GM19328 (cell line): ENCODE data around the gene CYSRT1.

ENCODE experiments used
- ATAC-seq: cut with Tn5 transposase; IDR thresholded peaks from one replicate; pipeline ENCODE4 v1.9.1; 2021; ENCODE audit warnings: mild to moderate bottlenecking, moderate library complexity; ENCODE audit not compliant: unreplicated experiment

The CYSRT1 gene

DNA sequence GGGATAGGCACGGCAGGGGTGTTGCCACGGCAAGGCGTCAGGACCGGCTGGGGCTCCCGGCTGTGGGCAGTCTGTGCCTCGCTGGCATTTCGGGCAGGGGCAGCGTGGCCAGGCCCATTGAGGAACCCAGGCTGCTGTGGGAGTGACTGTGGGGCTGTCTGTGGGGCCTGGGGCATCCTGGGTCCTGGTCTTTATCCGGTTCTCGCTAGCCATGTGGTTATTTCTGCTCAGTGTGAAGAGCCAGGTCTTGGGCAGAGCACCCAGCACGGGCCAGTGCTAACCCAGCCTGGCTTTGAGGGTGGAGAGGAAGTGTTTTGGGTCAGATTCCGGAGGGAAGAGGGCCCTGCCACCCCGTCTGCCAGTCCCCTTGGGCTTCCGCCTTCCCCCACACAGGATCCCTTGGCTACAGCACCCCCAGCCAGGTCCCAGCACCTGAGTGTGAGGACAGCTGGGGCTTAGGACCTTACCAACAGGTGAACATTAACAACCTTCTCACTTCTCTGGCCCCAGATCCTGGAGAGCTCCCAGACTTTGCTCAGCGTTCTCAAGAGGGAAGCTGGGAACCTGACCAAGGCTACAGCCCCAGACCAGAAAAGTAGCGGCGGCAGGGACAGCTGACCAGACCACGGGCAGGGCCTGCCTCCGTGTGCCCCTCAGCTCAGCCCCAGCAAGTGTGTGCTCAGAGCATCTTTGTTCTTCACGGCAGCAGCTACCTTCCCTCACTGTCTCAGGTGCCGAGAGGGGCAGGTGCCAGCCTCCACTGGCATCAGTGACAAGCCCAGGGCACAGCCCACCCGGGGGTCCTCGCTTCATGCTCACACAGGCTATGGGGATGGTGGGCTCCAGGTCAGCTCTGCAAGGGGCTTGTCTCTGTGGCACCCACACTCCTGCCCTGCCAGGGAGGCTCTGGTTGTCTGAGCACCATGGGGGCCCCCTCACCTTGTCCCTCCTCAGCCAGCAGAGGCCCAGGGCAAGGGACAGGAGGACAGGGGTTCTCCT, 35.4 kb upstream of the CYSRT1 start:
- ATAC-seq: no peak

DNA sequence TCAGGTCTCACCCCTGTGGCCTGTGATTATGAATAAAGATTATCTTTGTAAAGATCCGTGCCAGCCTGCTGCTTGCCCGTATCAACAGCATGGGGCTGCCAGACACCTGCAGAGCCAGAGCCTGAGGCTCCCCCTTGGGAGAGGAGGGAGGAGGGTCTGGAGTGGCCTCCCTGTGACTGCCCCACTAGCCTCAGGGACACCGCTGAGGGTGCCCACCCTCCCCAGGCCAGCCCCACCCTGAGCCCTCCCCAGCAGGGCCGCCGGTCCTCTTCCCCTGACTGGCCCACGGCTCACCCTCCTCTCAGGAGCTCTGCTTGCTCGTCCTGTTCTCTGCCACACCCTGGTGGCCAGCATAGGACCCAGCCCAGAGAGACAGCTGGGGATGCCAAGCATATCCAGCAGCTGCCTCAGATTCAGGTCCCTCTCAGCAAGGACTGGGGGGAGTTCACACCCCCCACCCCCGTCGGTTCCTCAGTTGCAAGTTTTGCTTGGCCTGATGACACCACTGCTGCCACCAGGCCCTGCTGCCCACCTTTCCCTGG, 34.6 kb upstream of the CYSRT1 start:
- ATAC-seq: no peak

DNA sequence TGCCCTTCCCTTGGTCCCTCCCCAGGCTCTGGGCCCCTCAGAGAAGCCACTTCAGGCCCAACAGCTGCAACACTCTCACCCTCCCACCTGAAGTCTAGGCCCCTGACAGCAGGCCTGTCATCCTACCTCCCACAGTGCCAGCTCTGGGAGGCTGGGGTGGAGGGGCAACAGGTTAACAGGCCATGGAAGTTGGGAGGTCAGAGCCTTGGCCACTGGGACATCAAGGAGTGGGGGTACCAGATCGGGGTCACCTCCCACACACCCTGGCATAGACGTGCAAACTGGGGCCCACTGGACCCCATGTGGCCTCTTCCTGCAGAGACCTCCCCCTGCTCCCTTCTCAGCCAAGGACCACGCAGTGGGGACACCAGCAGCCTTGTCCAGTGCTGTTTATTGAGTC, 33.7 kb upstream of the CYSRT1 start:
- no peak for ATAC-seq

DNA sequence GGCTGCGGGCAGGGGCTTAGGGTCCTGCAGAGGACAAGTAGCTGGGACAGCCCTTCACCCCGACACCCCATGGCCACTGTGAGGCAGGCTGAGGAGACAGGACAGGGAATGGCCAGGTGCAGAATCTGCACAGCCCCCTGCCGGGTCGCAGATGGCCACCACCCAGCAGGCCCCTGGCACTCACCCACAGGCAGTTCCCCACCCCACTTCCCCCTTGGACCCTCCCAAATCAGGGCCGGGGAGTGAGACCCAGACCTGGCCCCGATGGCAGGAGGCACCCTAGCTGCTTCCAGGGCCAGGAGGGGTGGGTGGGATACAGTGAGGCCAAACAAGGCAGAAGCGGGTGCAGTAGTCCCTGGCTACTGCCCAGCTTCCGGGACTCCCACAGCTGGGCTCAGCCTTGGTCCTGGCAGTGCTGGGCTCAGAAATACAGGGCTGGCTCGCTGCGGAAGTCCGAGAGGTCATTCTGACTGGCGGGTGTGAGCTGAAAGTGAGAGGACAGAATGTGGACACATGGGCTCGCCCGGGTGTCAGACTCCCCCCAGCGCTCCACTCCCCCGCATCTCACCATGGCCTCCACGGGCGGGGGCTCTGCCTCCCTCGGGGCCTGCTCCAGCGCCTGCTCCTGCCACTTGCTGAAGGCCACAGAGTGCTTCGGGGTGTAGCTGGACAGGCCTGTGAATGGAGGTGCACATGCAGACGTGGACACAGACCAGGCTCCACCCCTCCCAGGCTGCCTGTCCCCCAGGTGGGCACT, 33.1 kb upstream of the CYSRT1 start:
- ATAC-seq: no peak

DNA sequence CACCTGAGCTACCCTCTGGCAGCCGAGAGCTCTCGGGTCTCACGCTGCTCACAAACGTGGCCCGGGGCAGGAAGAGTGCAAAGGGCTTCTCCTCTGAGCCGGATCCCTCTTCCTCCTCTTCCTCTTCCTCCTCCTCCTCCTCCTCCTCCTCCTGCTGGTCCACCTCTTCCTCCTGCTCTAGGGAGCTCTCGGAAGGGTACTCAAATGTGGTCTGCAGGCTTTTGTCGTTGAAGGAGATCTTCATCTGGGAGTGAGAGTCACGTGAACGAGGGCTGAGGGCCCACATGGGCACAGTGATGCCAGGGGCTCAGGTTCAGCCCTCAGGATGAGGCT, 32.6 kb upstream of the CYSRT1 start:
- no peak for ATAC-seq

DNA sequence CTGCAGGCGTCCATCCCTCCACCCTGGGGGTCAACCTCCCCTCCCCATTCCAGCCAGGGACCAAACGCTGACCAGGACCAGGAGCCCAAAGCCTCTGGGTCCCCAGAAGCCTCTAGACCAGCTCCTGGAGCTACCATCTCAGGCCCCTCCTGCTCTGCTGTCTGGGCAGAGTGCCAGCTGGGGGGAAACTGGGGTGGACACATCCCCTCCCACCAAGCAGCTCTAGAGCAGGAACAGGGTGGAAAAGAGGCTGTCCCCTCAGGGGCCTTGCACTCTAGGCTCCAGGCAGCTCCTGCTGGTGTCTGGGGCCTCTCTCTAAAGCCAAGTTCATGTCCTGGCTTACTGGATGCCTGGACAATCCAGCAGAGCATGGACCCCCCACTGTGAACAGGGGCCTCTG, 32.1 kb upstream of the CYSRT1 start:
- no peak for ATAC-seq

DNA sequence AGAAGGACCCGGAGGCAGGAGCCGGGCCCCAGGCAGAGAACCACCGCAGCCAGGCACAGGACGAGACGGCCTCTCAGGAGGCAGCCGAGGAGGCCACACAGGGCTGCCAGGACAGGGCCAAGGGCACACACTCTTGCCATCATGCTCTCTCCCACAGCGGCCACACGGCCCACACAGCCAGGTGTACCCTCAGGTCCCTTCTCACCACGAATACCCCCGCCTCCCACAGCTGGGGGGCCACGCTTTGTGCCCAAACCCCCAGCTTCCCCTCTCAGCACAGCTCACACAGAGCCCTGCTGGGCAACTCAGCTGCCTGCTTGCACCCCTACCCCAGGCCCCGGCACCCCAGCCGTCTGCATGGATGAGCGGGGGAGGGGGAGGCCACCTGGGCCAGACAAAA, 31.2 kb upstream of the CYSRT1 start:
- ATAC-seq: no peak

DNA sequence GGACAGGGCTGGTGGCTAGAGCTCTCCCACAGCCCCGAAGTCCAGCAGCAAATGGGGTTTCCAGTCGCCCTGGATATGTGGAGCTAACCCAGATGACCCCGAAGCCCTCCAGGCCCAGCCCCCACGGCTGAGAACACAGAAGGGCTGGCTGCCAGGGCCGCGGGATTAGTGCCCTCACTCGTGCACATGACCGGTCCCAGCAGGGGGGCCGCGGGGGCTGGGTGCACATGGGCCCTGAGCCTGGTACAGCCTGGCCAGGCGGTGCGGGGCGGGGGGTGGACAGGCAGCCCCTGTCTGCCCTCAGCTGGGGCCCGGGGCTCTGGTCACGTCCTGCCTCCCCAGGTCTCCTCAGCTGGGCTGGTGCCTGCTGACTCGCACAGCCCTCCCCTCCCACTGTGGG, 30.6 kb upstream of the CYSRT1 start:
- ATAC-seq: no peak

DNA sequence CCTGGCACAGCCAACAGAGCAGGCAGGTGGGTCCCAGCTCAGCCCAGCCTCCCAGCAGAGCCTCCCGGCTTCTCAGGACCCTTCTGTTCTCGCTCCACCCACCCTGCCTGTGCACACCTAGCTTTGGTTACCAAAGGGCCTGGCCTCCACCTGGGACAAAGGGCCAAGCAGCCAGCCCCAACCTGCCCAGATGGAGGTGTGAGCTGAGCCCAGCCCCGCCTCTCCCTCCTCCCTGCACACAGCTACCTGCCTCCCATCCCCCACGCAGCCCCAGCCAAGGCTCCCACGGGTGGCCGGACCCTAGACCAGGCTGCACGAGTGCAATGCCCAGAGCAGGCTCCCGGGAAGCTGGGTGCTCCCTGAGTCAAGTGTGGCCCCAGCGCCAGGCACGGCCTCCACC, 30.1 kb upstream of the CYSRT1 start:
- ATAC-seq: no peak

DNA sequence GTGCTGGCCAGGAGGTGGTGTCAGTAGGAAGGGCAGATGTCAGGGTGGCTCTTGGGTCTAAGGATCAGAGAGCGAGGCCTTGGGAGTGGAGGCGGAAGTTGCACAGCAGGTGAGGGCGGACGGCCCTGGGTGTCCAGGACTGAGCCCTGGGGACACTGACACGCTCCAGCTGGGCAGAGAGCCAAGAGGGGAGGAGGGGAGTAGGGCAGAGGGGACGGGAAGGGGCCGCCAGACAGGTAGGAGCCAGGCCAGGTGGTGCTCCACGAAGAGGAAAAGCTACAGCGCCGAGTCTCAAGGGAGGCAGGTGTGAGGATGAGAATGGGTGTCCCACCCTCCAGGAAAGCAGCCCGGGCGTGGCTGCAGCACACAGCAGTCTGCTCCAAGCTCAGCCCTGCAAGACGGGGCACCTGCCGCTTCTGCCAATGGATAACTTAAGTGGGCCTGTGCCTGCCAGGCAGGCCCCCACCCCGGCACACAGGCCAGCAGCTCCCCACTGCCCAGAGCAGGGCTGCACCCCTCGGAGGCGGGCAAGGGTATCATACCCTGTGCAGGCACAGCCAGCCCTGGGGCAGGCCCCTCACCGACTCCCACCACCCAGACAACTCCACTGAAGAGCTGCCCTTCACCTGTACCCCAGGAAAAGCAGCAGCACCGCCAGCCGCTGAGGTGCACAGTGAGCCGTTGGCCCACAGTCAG, 29.3 kb upstream of the CYSRT1 start:
- no peak for ATAC-seq

DNA sequence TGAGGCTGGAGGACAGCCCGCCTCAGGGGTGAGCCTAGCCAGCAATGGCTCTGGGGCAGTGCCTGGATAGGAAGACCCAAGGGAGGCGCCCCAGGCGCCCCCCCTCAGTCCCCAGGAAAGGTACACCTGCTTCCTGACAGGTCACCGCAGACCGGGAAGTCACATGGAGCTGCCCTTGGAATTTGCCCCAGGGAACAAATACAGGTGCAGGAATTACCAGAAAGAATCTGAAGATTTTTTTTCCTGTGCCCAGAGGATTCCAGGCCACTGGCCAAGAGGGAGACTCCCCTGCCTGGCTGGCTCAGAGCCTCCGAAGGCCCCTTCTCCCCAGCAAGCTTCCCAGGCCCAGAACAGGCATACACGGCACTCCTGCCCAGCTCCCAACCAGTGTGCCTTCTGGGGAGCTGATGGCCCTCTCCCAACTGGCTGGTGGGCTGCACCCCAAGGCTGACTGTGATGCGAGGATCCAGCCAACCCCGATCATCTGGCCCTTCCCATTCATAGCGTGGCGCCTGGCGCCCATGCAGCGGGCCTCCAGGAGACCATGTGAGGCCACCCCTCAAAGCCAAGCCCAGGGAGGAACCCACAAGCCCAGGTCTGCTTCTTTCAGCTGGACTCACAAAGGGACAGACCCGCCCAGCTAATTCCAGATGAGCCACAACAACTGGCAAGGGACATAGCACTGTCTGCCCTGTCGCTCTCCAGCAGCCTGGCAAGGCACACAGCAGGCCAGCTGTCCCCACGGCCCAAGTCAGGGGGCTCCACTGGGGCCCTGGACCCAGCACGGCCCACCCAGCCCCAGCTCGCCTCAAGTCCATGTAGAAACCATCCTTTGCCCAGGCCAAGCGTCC, 26.7 kb upstream of the CYSRT1 start:
- ATAC-seq: no peak

DNA sequence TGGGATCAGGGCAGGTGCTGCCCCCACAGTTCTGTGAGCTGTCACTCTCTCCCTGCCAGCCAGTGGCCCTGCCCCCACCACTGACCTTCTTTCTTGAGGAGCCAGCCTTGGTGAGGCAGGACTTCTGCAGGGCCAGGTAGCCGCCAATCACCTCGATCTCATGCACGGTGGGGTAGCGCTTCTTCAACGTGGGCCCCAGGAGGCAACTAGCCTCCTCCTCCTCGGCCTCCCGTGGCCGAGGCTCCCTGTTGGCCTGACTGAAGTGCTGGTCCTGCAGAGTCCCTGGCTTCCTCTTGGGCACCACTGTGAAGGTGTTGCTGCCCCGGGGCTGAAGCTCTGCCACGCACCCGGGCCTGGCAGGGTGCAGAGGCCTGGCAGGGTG, 26.1 kb upstream of the CYSRT1 start:
- no peak for ATAC-seq

DNA sequence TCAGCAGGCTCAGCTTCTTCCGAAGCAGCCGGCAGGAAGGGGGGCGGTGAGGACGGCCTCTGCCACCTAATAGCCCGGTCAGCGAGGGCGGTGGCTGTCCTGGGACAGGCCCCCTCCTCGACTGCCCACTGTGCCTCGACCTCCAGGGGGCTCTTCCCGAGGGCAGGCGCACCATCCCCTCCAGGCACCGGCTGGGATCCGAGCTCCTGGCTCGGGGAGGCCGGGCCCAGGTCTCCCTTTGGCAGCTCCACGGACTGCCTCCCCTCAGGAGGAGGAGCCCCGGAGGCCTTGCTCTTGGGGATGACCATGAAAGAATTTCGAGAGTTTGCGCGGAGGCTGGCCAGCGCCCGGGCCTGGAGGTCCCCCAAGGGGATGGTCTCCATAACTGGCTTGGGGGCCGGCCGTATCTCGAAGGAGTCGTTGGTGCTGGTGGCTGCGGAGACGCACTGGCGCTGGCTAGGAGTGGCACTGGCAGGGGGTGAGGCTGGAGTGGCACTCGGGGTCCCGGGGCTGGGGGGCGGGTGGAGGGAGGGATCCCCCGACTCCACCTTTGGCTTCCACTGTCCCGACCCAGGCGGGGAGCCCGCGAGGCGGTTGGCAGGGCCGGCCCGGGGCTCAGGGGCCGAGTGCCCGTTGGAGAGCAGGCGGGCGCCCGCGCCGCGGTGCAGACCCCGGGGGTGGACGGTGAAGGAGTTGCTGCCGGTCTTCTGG, 25.4 kb upstream of the CYSRT1 start:
- ATAC-seq: no peak

DNA sequence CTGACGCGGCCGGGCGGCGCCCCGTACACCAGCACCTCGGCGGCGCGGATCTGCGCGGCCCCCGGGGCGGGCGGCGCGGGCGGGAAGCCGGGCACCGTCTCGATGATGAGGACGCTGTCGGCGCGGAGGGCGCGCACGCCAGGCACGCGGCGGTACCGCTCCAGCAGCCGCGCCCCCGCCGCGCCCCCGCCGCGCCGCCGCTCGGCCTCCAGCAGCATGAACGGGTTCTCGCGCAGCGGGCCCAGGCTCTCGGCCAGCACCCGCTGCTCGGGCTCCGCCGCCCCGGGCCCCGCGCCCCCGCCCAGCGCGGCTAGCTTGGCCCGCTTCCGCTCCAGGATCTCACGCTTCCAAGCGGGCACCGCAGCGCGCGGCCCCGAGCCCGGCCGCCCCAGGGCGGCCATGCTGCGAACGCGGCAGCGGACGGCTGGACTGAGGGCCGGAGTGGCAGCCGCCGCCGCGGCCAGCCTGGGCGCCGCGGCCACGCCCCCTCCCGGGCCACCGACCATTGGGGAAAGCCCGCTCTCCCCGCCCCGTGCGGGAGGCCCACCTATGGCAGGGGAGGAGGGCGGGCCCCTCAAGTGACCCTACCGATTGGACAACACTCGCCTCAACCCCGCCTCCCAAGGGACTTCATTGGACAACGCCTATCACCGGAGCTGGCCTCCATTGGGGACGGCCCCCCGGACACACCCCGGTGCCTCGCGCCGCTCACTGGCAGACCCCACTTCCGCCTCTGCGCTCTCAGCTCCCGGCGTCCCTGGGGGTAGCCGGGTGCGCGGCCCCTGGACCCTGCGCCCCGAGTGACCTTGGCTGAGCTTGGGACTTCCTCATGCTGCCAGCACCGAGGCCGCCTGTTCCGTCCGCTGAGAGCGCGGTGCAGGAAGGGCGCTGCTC, 24.4 kb upstream of the CYSRT1 start, which contains the start of gene TPRN:
TSS of gene TPRN (minus strand) at position 431 of the 894 bp plus-strand sequence. CDS start at position 401, 30 bp downstream.
- peak; percentile 80 for ATAC-seq

DNA sequence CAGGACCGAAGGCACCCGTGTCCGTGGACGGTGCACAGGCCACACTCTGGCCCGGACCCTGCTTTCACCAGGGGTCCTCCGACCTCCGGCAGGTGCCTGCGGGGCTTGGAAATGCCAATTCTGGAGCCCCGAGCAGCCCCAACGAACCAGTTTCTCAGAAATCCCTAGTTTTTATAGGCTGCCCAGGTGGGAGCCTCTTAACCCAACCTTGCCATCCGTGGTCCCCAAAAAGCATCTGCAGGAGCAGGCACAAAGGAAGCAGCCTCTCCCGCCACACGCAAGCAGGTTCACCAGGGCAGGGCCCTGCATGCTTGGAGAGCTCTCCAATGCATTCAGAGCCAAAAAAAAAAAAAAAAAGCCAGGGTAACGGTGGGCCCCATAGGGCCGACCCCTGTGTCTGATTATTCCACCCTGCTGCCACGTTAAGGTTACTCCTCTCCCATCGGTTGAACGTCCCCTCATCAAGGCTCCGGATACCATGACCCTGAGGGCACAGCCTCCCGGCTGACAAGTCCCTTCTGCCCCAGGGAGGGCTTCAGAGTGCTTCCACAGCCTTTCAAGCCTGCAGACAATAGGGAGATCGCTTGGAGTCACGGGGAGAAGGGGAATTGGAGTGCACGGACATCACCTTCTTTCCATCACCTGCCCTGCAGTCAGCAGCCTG, 23.6 kb upstream of the CYSRT1 start:
- peak; percentile 13 for ATAC-seq

DNA sequence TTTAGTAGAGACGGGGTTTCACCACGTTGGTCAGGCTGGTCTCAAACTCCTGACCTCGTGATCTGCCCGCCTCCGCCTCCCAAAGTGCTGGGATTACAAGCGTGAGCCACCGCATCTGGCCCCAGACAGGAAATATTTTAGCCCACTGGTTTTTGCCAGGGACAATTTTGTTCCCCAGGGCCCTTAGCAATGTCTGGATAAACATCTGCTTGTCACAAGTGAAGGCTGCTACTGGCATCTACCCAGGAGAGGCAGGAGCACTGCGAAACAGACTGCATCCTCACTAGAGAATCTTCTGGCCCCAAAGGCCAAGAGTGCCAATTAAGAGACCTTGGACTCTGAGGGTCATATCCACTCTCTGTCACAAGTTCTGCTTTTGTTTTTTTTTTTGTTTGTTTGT, 22.0 kb upstream of the CYSRT1 start:
- ATAC-seq: no peak

DNA sequence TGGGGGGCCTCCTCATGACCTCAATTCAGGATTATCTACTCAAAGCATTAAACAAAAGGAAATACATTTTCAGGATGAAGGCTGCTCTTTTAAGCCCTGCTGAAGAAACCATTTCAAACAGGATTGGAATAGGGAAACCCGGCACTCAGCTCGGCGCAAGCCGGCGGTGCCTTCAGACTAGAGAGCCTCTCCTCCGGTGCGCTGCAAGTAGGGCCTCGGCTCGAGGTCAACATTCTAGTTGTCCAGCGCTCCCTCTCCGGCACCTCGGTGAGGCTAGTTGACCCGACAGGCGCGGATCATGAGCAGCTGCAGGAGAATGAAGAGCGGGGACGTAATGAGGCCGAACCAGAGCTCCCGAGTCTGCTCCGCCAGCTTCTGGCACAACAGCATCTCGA, 20.2 kb upstream of the CYSRT1 start:
- no peak for ATAC-seq
